ENCODE data around the gene STARD3. TPM values are rescaled to one million over a fixed set of nuclear protein-coding genes. Genes with fewer than 3 reads are reported as not detected.

Gene STARD3
- total and polyA plus RNA-seq, 2 of the 13 experiments (the other 11 are each of a cell fraction or from before 2014, with no cell fraction given): 34.6 to 100 TPM

- TF ChIP-seq, protein P1, sequence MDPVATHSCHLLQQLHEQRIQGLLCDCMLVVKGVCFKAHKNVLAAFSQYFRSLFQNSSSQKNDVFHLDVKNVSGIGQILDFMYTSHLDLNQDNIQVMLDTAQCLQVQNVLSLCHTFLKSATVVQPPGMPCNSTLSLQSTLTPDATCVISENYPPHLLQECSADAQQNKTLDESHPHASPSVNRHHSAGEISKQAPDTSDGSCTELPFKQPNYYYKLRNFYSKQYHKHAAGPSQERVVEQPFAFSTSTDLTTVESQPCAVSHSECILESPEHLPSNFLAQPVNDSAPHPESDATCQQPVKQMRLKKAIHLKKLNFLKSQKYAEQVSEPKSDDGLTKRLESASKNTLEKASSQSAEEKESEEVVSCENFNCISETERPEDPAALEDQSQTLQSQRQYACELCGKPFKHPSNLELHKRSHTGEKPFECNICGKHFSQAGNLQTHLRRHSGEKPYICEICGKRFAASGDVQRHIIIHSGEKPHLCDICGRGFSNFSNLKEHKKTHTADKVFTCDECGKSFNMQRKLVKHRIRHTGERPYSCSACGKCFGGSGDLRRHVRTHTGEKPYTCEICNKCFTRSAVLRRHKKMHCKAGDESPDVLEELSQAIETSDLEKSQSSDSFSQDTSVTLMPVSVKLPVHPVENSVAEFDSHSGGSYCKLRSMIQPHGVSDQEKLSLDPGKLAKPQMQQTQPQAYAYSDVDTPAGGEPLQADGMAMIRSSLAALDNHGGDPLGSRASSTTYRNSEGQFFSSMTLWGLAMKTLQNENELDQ (CRISPR knock-in tag; IDR thresholded peaks at IDR 0.05; ENCODE audit: borderline replicate concordance): no peak
- no peak for TF ChIP-seq MTA3 (CRISPR knock-in tag; IDR thresholded peaks at IDR 0.05)
- no peak for TF ChIP-seq ADNP (CRISPR knock-in tag; IDR thresholded peaks at IDR 0.05)
- no peak; the same call in 1 of the 2 replicates for TF ChIP-seq ZNF274 (CRISPR knock-in tag; IDR thresholded peaks at IDR 0.05)
- no peak for TF ChIP-seq ZNF367 (CRISPR knock-in tag; IDR thresholded peaks at IDR 0.05; ENCODE audit: borderline replicate concordance)
- 0 out of 2 replicates have a peak, but pooled peaks have one; percentile 37 for TF ChIP-seq CHD4 (IDR thresholded peaks at IDR 0.05; ENCODE audit: borderline replicate concordance, low read length)
- TF ChIP-seq ZNF296 (CRISPR knock-in tag; conservative IDR thresholded peaks at IDR 0.05): no peak
- TF ChIP-seq ZSCAN30 (CRISPR knock-in tag; IDR thresholded peaks at IDR 0.05): no peak
- no peak for TF ChIP-seq DRAP1 (CRISPR knock-in tag; IDR thresholded peaks at IDR 0.05)
- no peak for TF ChIP-seq AHR (CRISPR knock-in tag; IDR thresholded peaks at IDR 0.05)
- TF ChIP-seq, protein P2, sequence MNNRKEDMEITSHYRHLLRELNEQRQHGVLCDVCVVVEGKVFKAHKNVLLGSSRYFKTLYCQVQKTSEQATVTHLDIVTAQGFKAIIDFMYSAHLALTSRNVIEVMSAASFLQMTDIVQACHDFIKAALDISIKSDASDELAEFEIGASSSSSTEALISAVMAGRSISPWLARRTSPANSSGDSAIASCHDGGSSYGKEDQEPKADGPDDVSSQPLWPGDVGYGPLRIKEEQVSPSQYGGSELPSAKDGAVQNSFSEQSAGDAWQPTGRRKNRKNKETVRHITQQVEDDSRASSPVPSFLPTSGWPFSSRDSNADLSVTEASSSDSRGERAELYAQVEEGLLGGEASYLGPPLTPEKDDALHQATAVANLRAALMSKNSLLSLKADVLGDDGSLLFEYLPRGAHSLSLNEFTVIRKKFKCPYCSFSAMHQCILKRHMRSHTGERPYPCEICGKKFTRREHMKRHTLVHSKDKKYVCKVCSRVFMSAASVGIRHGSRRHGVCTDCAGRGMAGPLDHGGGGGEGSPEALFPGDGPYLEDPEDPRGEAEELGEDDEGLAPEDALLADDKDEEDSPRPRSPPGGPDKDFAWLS (CRISPR knock-in tag; IDR thresholded peaks at IDR 0.05; ENCODE audit: borderline replicate concordance): no peak
- TF ChIP-seq, protein P3, sequence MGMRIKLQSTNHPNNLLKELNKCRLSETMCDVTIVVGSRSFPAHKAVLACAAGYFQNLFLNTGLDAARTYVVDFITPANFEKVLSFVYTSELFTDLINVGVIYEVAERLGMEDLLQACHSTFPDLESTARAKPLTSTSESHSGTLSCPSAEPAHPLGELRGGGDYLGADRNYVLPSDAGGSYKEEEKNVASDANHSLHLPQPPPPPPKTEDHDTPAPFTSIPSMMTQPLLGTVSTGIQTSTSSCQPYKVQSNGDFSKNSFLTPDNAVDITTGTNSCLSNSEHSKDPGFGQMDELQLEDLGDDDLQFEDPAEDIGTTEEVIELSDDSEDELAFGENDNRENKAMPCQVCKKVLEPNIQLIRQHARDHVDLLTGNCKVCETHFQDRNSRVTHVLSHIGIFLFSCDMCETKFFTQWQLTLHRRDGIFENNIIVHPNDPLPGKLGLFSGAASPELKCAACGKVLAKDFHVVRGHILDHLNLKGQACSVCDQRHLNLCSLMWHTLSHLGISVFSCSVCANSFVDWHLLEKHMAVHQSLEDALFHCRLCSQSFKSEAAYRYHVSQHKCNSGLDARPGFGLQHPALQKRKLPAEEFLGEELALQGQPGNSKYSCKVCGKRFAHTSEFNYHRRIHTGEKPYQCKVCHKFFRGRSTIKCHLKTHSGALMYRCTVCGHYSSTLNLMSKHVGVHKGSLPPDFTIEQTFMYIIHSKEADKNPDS (CRISPR knock-in tag; IDR thresholded peaks at IDR 0.05): peak; percentile 25; the same call in 1 of the 2 replicates
- TF ChIP-seq ZNF552 (CRISPR knock-in tag; IDR thresholded peaks at IDR 0.05; ENCODE audit: borderline replicate concordance): peak; percentile 80; the same call in 1 of the 2 replicates
- no peak for TF ChIP-seq JUN (CRISPR knock-in tag; IDR thresholded peaks at IDR 0.05)
- peak; percentile 82 for TF ChIP-seq NR2C2 (CRISPR knock-in tag; IDR thresholded peaks at IDR 0.05; ENCODE audit: borderline replicate concordance)
- 0 out of 2 replicates have a peak, but pooled peaks have one; percentile 22 for TF ChIP-seq ZNF124 (CRISPR knock-in tag; IDR thresholded peaks at IDR 0.05)
- no peak for TF ChIP-seq ZSCAN22 (CRISPR knock-in tag; IDR thresholded peaks at IDR 0.05)
- TF ChIP-seq, protein P4, sequence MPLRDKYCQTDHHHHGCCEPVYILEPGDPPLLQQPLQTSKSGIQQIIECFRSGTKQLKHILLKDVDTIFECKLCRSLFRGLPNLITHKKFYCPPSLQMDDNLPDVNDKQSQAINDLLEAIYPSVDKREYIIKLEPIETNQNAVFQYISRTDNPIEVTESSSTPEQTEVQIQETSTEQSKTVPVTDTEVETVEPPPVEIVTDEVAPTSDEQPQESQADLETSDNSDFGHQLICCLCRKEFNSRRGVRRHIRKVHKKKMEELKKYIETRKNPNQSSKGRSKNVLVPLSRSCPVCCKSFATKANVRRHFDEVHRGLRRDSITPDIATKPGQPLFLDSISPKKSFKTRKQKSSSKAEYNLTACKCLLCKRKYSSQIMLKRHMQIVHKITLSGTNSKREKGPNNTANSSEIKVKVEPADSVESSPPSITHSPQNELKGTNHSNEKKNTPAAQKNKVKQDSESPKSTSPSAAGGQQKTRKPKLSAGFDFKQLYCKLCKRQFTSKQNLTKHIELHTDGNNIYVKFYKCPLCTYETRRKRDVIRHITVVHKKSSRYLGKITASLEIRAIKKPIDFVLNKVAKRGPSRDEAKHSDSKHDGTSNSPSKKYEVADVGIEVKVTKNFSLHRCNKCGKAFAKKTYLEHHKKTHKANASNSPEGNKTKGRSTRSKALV (CRISPR knock-in tag; IDR thresholded peaks at IDR 0.05): no peak
- TF ChIP-seq ATF7-NPFF (CRISPR knock-in tag; IDR thresholded peaks at IDR 0.05; ENCODE audit: low read depth): peak; percentile 38; the same call in 1 of the 2 replicates
- no peak for TF ChIP-seq ZNF484 (CRISPR knock-in tag; IDR thresholded peaks at IDR 0.05; ENCODE audit: borderline replicate concordance, low read depth)
- TF ChIP-seq LCORL (IDR thresholded peaks at IDR 0.05): no peak
- TF ChIP-seq LCORL (CRISPR knock-in tag; IDR thresholded peaks at IDR 0.05): peak; percentile 85
Observed at GRCh38 chr17:39674702-39675389, 37.9 kb downstream of the STARD3 start (continued).

Data from HepG2 (cell line).